ENCODE results near the gene TSSK6. TPM values are rescaled to one million over a fixed set of nuclear protein-coding genes. Genes with fewer than 3 reads are reported as not detected.

The TSSK6 gene
- total and polyA plus RNA-seq, 11 donors = 0.28 to 1.0 (median 0.54) TPM

- Histone ChIP-seq H3K36me3 (peaks cover 0 to 75% (median 64%) of the 10 kb centered on the region in 9 donors), H3K27ac (no peak overlapping the region), H3K4me1 (no peaks in the 10 kb centered on the region), H3K27me3 (no peaks in the 10 kb centered on the region), H3K4me3 (no peak overlapping the region), H3K9me3 (no peaks in the 10 kb centered on the region)
- 90 to 96% (median 92%) methylated on average over 26 to 27 of the region's 27 CpGs for WGBS, 4 donors
- no peak for TF ChIP-seq CTCF (IDR thresholded peaks at IDR 0.05)
- DNase-seq (no peak), ATAC-seq (no peak)
- intact Hi-C loops (cut with DNase I) = no loop called here
Observed at GRCh38 chr19:19505669-19506326, 9.6 kb downstream of the TSSK6 start.

GRCh38 chr19:19504754-19505668 lies 10.3 kb downstream of the TSSK6 start:
- Histone ChIP-seq H3K9me3 (no peaks in the 10 kb centered on the region), H3K36me3 (peaks cover 0 to 82% (median 72%) of the 10 kb centered on the region in 9 donors), H3K4me1 (no peaks in the 10 kb centered on the region), H3K27me3 (no peaks in the 10 kb centered on the region), H3K27ac (no peak overlapping the region), H3K4me3 (no peak overlapping the region)
- no peak for TF ChIP-seq POLR2A (IDR thresholded peaks at IDR 0.05)
- no peak for TF ChIP-seq CTCF (IDR thresholded peaks at IDR 0.05)
- ATAC-seq = no peak
- intact Hi-C loops (cut with DNase I) = no loop called here
- no peak for DNase-seq
- WGBS, 4 donors = 90 to 95% (median 92%) methylated on average over 16 to 23 of the region's 23 CpGs

GRCh38 chr19:19502808-19503602 lies 12.3 kb downstream of the TSSK6 start:
- ATAC-seq (no peak), DNase-seq (no peak)
- WGBS, 4 donors = 87 to 89% (median 89%) methylated on average over 18 of the region's 18 CpGs
- TF ChIP-seq POLR2A (IDR thresholded peaks at IDR 0.05) = no peak
- TF ChIP-seq CTCF (IDR thresholded peaks at IDR 0.05) = no peak
- H3K4me1 ChIP-seq = no peaks in the 10 kb centered on the region
- no peak overlapping the region for H3K27ac ChIP-seq
- no peaks in the 10 kb centered on the region for H3K27me3 ChIP-seq
- H3K9me3 ChIP-seq = no peaks in the 10 kb centered on the region
- intact Hi-C loops (cut with DNase I) = no loop called here
- H3K36me3 ChIP-seq = peaks cover 3 to 96% (median 92%) of the 10 kb centered on the region in 9 donors
- no peak overlapping the region for H3K4me3 ChIP-seq
